Measurements from ENCODE around the gene RNF150. TPM values are rescaled to one million over a fixed set of nuclear protein-coding genes. Genes with fewer than 3 reads are reported as not detected.
"Not testable (repeated sequence)": the region's sequence is repeated elsewhere in the genome, so short reads cannot be mapped to it uniquely, and the experiment has no call there.

Gene RNF150
- total RNA-seq, 4 donors from 2014 or later = 0.65 to 4.8 (median 1.7) TPM

DNA sequence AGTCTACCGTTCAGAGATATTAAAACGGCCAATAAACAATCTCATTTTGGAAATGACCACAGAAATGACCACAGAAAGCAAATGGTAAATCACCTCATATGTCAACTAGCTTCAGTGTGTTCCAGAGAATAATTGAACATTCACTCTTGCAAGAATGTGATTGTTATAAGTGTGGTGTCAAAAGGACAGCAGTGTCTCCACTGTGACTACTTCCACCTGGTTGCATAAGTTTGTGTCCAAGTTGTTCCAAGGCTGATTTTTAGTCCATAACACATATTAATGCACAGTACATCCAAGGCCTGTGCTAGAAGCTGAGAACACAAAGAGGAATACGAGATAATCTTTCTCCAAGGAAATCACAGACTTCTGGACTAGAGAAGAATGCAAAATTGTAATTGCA lies 37.4 kb upstream of the RNF150 start:
- intact Hi-C loops (cut with DNase I; ENCODE audit: low total_unique reads) = no loop called here
- 75 to 88% methylated on average over 3 of the region's 3 CpGs for WGBS, 2 donors
- no peak for TF ChIP-seq POLR2A (IDR thresholded peaks at IDR 0.05)
- TF ChIP-seq, protein P1, sequence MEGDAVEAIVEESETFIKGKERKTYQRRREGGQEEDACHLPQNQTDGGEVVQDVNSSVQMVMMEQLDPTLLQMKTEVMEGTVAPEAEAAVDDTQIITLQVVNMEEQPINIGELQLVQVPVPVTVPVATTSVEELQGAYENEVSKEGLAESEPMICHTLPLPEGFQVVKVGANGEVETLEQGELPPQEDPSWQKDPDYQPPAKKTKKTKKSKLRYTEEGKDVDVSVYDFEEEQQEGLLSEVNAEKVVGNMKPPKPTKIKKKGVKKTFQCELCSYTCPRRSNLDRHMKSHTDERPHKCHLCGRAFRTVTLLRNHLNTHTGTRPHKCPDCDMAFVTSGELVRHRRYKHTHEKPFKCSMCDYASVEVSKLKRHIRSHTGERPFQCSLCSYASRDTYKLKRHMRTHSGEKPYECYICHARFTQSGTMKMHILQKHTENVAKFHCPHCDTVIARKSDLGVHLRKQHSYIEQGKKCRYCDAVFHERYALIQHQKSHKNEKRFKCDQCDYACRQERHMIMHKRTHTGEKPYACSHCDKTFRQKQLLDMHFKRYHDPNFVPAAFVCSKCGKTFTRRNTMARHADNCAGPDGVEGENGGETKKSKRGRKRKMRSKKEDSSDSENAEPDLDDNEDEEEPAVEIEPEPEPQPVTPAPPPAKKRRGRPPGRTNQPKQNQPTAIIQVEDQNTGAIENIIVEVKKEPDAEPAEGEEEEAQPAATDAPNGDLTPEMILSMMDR (IDR thresholded peaks at IDR 0.05) = no peak
- no peak overlapping the region for H3K4me3 ChIP-seq (ENCODE audit: low read depth, poor library complexity, severe bottlenecking)
- no peak for DNase-seq (ENCODE audit: low spot score in 2 of 2)

DNA sequence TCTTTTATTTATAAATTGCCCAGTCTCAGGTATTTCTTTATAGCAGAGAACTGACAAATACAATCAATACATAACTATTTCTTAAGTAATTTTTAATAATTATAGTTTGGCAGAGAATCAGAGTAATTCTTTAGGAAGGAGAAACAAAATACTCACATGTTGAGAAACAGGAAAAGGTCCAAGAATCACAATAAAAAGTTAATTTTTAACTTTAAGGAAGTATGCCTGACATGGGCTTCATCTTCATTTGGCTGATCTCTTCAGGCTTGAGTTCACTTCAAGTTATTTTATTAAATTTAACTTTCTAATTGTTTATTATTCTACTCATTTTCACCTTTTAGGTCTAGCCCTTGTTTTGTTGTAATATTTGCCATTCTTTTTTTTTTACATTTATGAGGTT lies 36.1 kb upstream of the RNF150 start:
- no peak overlapping the region for H3K4me3 ChIP-seq (ENCODE audit: low read depth, poor library complexity, severe bottlenecking)
- TF ChIP-seq POLR2A (IDR thresholded peaks at IDR 0.05) = no peak
- TF ChIP-seq, protein P1 (IDR thresholded peaks at IDR 0.05) = no peak
- intact Hi-C loops (cut with DNase I; ENCODE audit: low total_unique reads) = no loop called here
- DNase-seq (ENCODE audit: low spot score in 2 of 2) = no peak

DNA sequence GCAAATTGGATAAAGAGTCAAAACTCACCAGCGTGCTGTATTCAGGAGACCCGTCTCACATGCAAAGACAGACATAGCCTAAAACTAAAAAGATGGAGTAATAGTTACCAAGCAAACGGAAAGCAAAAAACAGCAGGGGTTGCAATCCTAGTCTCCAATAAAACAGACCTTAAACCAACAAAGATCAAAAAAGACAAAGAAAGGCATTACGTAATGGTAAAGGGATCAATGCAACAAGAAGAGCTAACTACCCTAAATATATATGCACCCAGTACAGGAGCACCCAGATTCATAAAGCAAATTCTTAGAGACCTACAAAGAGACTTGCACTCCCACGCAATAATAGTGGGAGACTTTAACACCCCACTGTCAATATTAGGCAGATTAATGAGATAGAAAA lies 31.7 kb upstream of the RNF150 start:
- DNase-seq (ENCODE audit: low spot score in 2 of 2); H3K4me3 ChIP-seq (ENCODE audit: low read depth, poor library complexity, severe bottlenecking); intact Hi-C loops (cut with DNase I; ENCODE audit: low total_unique reads): not testable (repeated sequence)
- 82 to 91% methylated on average over 5 of the region's 5 CpGs for WGBS, 2 donors

DNA sequence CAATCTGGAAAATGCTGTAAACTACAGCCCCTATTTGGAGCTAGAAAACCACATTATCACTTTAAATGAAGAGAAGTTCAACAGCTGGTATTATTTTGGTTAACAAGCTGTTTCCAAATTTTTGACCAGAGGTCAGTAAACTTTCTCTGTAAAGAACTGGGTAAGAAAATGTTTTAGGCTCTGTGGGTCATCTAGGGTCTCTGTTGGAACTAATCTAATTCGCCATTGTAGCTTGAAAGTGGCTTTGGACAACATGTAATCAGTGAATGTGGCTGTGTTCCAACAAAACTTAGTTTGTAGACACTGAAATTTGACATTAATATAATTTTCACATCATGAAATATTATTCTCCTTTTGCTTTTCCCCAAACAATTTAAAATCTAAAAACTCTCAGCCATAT lies 25.8 kb upstream of the RNF150 start:
- no peak for DNase-seq (ENCODE audit: low spot score in 2 of 2)
- intact Hi-C loops (cut with DNase I; ENCODE audit: low total_unique reads) = no loop called here
- no peak overlapping the region for H3K4me3 ChIP-seq (ENCODE audit: low read depth, poor library complexity, severe bottlenecking)
- no peak for TF ChIP-seq POLR2A (IDR thresholded peaks at IDR 0.05)
- TF ChIP-seq, protein P1 (IDR thresholded peaks at IDR 0.05) = no peak
- 64 to 75% methylated on average over 1 of the region's 1 CpG for WGBS, 2 donors

DNA sequence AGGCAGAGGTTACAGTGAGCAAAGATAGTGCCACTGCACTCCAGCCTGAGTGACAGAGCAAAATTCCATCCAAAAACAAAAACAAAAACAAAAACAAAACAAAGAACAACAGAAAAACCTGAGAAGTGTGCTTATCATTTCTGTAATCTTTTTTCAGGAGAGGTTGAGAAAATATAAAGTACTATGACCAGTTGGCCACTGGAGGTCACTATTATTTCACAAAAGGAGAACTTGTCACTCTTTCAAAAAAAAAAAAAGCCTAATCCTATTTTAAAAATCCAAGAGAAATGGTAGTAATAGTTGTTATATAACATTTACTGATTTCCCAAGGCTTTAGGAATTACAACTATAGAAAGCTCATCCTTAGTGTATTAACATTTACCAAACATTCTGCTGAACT lies 24.9 kb upstream of the RNF150 start:
- H3K4me3 ChIP-seq (ENCODE audit: low read depth, poor library complexity, severe bottlenecking) = no peak overlapping the region
- intact Hi-C loops (cut with DNase I; ENCODE audit: low total_unique reads) = no loop called here
- TF ChIP-seq POLR2A (IDR thresholded peaks at IDR 0.05) = no peak
- DNase-seq (ENCODE audit: low spot score in 2 of 2) = no peak

DNA sequence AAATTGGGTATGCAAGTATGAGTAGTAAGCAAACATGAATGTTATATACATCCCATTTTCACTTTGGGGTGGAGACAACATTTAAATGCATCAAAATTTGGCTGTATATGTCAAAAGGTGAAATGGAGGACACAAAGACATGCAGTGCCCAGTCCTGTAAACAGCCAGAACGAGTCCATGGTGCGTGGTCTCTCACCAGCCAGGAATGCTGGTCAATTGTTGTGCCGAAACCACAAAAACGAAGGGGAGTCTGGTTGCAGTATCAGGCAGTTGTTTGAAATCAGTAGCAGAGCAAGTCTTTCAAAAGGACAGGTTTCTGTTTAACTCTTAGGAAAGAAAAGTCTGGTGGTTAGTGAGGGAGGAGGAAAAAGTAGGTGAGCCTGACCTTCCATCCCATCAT lies 22.3 kb upstream of the RNF150 start:
- DNase-seq (ENCODE audit: low spot score in 2 of 2) = no peak
- 87 to 88% methylated on average over 4 of the region's 4 CpGs for WGBS, 2 donors
- TF ChIP-seq, protein P1 (IDR thresholded peaks at IDR 0.05) = no peak
- TF ChIP-seq POLR2A (IDR thresholded peaks at IDR 0.05) = no peak
- intact Hi-C loops (cut with DNase I; ENCODE audit: low total_unique reads) = no loop called here
- H3K4me3 ChIP-seq (ENCODE audit: low read depth, poor library complexity, severe bottlenecking) = no peak overlapping the region

DNA sequence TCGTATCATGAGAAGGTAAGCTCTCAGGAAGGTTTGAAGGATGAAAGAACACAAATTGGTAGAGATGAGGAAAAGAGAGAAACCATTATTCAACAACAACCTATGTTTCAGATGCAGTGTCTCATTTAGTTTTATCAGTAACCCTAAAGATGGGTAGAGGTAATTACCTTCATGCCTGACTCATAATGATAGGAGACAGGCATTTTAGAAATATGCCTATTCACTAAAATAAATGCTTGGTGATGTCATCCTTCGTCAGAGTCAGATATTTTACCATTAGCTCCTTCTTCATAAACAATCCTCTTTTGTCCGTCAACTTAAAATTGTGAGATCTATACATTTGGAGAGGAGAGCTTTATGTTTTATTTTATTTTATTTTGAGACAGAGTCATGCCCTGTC lies 21.5 kb upstream of the RNF150 start:
- no peak overlapping the region for H3K4me3 ChIP-seq (ENCODE audit: low read depth, poor library complexity, severe bottlenecking)
- no peak for DNase-seq (ENCODE audit: low spot score in 2 of 2)
- intact Hi-C loops (cut with DNase I; ENCODE audit: low total_unique reads) = no loop called here
- TF ChIP-seq POLR2A (IDR thresholded peaks at IDR 0.05) = no peak
- TF ChIP-seq, protein P1 (IDR thresholded peaks at IDR 0.05) = no peak
- WGBS, 2 donors = 80 to 86% methylated on average over 3 of the region's 3 CpGs
